LNCAP (cell line): ENCODE data around the gene AMZ1.

ENCODE experiments used
- TF ChIP-seq, protein P1 (sequence below): fragments of 450-650 bp; IDR thresholded peaks from 2 replicates; pipeline ENCODE4 v1.5.1; 2017; ENCODE audit warnings: mild to moderate bottlenecking

The AMZ1 gene

GRCh38 chr7:2715341-2716231 lies 27.6 kb downstream of the AMZ1 start:
- TF ChIP-seq, protein P1, sequence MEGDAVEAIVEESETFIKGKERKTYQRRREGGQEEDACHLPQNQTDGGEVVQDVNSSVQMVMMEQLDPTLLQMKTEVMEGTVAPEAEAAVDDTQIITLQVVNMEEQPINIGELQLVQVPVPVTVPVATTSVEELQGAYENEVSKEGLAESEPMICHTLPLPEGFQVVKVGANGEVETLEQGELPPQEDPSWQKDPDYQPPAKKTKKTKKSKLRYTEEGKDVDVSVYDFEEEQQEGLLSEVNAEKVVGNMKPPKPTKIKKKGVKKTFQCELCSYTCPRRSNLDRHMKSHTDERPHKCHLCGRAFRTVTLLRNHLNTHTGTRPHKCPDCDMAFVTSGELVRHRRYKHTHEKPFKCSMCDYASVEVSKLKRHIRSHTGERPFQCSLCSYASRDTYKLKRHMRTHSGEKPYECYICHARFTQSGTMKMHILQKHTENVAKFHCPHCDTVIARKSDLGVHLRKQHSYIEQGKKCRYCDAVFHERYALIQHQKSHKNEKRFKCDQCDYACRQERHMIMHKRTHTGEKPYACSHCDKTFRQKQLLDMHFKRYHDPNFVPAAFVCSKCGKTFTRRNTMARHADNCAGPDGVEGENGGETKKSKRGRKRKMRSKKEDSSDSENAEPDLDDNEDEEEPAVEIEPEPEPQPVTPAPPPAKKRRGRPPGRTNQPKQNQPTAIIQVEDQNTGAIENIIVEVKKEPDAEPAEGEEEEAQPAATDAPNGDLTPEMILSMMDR = no peak

DNA sequence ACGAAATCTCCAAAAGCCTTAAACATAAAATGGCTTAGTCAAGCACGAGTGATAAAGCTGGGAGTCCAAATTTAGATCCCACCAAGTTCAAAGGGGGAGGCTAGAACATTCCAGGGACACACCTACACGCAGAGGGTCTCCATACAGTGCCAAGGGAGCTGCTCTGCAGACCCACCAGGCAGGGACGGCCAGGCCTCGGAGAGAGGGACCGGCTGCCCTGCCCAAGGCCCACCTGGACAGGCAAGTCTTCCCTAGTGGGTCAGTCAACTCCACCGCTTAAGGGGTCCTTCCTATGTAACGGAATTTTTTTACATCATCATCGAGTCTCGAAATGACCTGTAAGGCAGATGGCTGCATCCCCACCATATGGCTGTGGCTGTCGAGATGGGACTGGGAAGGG lies 28.5 kb downstream of the AMZ1 start:
- TF ChIP-seq, protein P1 = no peak

- TF ChIP-seq, protein P1 = no peak
These were observed 28.9 kb downstream of the AMZ1 start for GRCh38 chr7:2716906-2717292.

GRCh38 chr7:2717293-2718261 lies 29.6 kb downstream of the AMZ1 start:
- TF ChIP-seq, protein P1 = no peak

- TF ChIP-seq, protein P1 = no peak
These were observed 30.4 kb downstream of the AMZ1 start for GRCh38 chr7:2718296-2718965.

DNA sequence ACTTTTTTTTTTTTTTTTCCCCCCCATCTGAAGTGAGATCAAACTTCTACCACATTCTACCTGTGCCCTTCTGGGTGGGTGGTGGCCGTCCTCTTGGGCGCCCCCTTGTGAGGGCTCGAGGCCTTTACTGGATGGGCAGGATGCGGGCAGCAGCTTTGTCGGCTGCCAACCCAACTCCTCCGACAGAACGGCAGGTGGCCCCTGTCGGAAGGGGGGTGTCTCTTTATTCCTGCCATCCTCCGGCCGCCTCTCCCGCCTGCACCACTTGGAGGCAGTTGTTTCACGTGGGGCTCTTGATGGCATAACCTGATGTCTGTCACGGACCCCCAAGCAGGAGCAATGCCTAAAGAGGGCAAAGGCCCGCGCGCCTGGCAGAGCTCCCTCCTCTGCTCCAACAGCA lies 31.0 kb downstream of the AMZ1 start:
- TF ChIP-seq, protein P1 = peak; percentile 70

DNA sequence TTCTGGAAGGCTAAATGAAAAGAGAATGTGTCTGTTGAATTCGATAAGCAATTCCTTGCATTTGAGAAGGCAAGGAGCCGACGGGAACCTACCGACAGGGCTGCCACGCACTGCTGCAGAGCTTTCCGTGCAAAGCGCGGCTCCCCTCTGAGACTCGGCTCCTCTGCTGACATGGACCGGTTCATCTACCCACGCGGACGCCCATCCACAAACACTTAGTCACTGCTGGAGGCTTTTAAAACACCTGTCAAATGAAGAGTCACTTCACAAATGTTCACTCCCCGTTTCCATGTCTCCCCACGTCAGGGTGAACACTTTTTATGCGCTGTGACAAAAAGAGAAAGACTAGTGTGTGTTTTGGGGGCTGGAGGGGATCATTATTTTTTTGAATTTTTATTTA lies 32.0 kb downstream of the AMZ1 start:
- TF ChIP-seq, protein P1 = no peak
